ENCODE data around the gene SLC9A3. TPM values are rescaled to one million over a fixed set of nuclear protein-coding genes. Genes with fewer than 3 reads are reported as not detected.

SLC9A3 gene
- total RNA-seq, 1 experiment from 2014 or later = 1.9 TPM

DNA sequence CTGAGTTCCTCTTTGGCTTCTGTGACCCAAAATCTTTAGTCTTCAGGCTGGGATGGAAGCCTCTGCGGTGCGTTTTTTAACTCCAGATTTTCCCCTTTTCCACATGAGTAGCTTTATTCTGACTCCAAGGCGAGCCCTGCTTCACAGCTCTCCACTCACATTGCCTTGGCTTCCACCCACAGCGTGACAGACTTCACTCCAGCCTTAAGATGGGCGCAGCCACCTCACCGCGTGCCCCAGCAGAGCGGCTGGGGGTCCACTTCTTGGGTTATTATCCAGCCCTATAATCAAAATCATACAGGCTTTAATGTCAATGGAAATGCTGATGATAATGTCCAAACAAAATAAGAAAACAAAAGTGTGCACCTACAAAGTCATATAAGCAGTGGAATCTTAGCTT lies 80.0 kb downstream of the SLC9A3 start:
- ChIA-PET POLR2A (ENCODE audit: low non-redundant PET) (interaction anchor here (0.6 kb wide), 1 partner anchor 1019 kb away, joined by 11 read pairs; no protein-coding TSS in a partner anchor), CTCF (no interaction called here)
- H3K9me3 ChIP-seq (ENCODE audit: low read depth, low read length, poor library complexity, severe bottlenecking) = no peaks in the 10 kb centered on the region
- BruUV-seq (replicated peaks) = no TSS peak
- peak overlapping the region; percentile 97 for H3K4me3 ChIP-seq (ENCODE audit: low read depth, low read length, poor library complexity, severe bottlenecking)
- H3K36me3 ChIP-seq (ENCODE audit: insufficient read depth, low read length, poor library complexity, severe bottlenecking) = peaks cover 30% of the 10 kb centered on the region
- H3K4me1 ChIP-seq (ENCODE audit: insufficient read depth, low read length, poor library complexity, severe bottlenecking) = peaks cover 9% of the 10 kb centered on the region
- no peak for TF ChIP-seq EZH2 (IDR thresholded peaks at IDR 0.05; ENCODE audit: borderline replicate concordance, low read depth, low read length, poor library complexity, severe bottlenecking)
- TF ChIP-seq, protein P1, sequence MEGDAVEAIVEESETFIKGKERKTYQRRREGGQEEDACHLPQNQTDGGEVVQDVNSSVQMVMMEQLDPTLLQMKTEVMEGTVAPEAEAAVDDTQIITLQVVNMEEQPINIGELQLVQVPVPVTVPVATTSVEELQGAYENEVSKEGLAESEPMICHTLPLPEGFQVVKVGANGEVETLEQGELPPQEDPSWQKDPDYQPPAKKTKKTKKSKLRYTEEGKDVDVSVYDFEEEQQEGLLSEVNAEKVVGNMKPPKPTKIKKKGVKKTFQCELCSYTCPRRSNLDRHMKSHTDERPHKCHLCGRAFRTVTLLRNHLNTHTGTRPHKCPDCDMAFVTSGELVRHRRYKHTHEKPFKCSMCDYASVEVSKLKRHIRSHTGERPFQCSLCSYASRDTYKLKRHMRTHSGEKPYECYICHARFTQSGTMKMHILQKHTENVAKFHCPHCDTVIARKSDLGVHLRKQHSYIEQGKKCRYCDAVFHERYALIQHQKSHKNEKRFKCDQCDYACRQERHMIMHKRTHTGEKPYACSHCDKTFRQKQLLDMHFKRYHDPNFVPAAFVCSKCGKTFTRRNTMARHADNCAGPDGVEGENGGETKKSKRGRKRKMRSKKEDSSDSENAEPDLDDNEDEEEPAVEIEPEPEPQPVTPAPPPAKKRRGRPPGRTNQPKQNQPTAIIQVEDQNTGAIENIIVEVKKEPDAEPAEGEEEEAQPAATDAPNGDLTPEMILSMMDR (conservative IDR thresholded peaks at IDR 0.05; ENCODE audit: low read depth, low read length) = no peak
- no peak for DNase-seq (ENCODE audit: low spot score)
- H3K27me3 ChIP-seq (replicated peaks; ENCODE audit: insufficient read depth, low read depth, low read length, poor library complexity) = no peaks in the 10 kb centered on the region
- intact Hi-C loops (cut with micrococcal nuclease; ENCODE audit: unreplicated experiment) = no loop called here
- H3K27ac ChIP-seq (ENCODE audit: low read depth, low read length, poor library complexity, severe bottlenecking) = no peak overlapping the region

DNA sequence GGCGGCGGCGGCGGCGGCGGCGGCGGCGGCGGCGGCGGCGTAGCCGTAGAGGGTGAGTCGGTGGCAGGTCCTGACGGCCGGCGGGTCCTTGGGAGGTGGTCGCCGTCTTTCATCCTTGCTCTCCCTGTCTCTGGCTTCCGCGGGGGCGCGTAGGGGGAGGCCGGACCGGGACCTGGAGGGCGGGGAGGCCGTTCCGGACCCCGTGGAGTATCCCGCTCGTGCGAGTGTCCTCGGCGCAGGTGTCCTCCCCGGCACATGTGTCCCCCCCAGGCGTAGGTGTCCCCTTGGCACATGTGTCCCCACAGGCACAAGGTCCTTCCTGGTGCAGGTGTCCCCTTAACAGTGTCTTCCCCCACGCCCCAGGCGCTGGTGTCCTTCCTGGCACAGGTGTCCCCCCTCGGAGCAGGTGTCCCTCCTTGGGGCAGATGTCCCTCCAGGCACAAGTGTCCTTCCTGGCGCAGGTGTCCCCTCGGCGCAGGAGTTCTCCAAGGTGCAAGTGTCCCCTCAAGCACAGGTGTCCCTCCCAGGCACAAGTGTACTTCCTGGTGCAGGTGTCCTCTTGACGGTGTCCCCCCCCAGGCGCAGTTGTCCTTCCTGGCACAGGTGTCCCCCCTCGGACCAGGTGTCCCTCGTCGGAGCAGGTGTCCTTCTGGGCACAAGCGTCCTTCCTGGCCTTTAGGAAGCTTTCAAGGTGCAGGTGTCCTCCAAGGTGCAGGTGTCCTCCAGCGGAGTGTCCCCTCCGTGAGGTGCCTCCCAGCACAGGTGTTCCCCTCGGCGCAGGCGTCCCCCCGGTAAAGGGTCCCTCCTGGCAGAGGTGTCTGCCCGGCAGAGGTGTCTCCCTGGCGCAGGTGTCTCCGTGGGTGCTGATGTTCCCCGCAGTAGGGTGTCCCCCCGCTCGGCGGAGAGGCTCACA lies 80.8 kb downstream of the SLC9A3 start:
- peak; percentile 23 for DNase-seq (ENCODE audit: low spot score)
- intact Hi-C loops (cut with micrococcal nuclease; ENCODE audit: unreplicated experiment) = no loop called here
- Histone ChIP-seq H3K9me3 (ENCODE audit: low read depth, low read length, poor library complexity, severe bottlenecking) (no peaks in the 10 kb centered on the region), H3K4me3 (ENCODE audit: low read depth, low read length, poor library complexity, severe bottlenecking) (peak overlapping the region; percentile 97), H3K27me3 (replicated peaks; ENCODE audit: insufficient read depth, low read depth, low read length, poor library complexity) (no peaks in the 10 kb centered on the region), H3K27ac (ENCODE audit: low read depth, low read length, poor library complexity, severe bottlenecking) (peak overlapping the region; percentile 86), H3K36me3 (ENCODE audit: insufficient read depth, low read length, poor library complexity, severe bottlenecking) (peaks cover 23% of the 10 kb centered on the region), H3K4me1 (ENCODE audit: insufficient read depth, low read length, poor library complexity, severe bottlenecking) (peaks cover 9% of the 10 kb centered on the region)
- no TSS peak for BruUV-seq (replicated peaks)
- TF ChIP-seq, protein P1 (conservative IDR thresholded peaks at IDR 0.05; ENCODE audit: low read depth, low read length) = no peak
- no peak for TF ChIP-seq EZH2 (IDR thresholded peaks at IDR 0.05; ENCODE audit: borderline replicate concordance, low read depth, low read length, poor library complexity, severe bottlenecking)
- POLR2A ChIA-PET (ENCODE audit: low non-redundant PET) = no interaction called here
- CTCF ChIA-PET = no interaction called here

DNA sequence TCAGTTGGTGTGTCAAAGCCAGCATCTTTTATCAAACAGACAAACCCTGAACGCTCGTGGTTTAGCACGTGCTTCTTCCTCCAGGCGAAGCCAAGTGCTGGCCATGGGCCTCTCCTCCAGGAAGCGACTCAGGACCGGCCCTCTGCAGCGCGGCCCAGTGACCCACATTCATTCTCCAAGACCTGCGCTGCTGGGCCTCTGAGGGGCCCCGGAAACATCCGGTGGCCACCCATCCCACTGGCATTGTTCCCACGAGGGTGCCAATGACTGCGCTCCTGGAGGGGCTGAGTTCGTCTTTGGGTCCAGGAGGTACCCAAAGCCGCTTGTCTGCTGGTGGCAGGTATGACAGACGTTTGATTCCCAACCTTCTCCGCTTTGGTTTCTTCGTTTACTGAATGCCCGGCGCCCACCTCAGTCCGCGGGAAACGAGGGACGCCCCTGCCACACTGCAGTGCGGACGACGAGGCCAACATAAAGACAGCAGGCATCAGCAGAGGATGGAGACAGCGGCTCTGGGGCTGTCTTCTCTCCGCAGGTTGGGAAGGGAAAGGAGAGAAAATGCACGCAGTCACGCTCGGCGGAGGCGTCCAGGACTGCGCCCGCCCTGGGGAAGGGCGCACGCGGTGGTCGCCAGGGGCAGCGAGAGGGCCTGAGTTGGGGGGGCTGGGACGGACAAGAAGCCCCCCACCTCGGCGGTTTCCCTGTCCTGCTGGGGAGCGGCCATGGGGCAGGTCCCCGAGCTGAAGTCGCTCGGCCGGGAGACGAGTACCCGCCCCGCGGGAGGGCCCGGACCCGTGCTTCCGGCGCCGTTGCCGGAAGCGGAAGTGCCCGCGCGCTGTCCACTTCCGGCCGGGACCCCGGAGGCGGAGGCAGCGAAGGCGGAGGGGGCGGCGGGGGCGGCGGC lies 81.7 kb downstream of the SLC9A3 start, which contains the start of gene EXOC3:
Gene EXOC3 (plus strand): TSS at position 842 of the 904 bp plus-strand sequence. CDS start 3,030 bp downstream, outside the sequence.
- no peak for TF ChIP-seq EZH2 (IDR thresholded peaks at IDR 0.05; ENCODE audit: borderline replicate concordance, low read depth, low read length, poor library complexity, severe bottlenecking)
- TF ChIP-seq, protein P1 (conservative IDR thresholded peaks at IDR 0.05; ENCODE audit: low read depth, low read length) = no peak
- intact Hi-C loops (cut with micrococcal nuclease; ENCODE audit: unreplicated experiment) = no loop called here
- POLR2A ChIA-PET (ENCODE audit: low non-redundant PET) = no interaction called here
- Histone ChIP-seq H3K36me3 (ENCODE audit: insufficient read depth, low read length, poor library complexity, severe bottlenecking) (peaks cover 14% of the 10 kb centered on the region), H3K4me3 (ENCODE audit: low read depth, low read length, poor library complexity, severe bottlenecking) (peak within 1 kb of the TSS; percentile 97), H3K27ac (ENCODE audit: low read depth, low read length, poor library complexity, severe bottlenecking) (peak within 1 kb of the TSS; percentile 86), H3K9me3 (ENCODE audit: low read depth, low read length, poor library complexity, severe bottlenecking) (no peaks in the 10 kb centered on the region), H3K4me1 (ENCODE audit: insufficient read depth, low read length, poor library complexity, severe bottlenecking) (peaks cover 9% of the 10 kb centered on the region), H3K27me3 (replicated peaks; ENCODE audit: insufficient read depth, low read depth, low read length, poor library complexity) (no peaks in the 10 kb centered on the region)
- CTCF ChIA-PET = no interaction called here
- BruUV-seq (replicated peaks) = TSS peak; percentile 84
- peak; percentile 85 for DNase-seq (ENCODE audit: low spot score)

Measured in A673 (cell line).